ENCODE data around the gene LIN28A.
"Not testable (repeated sequence)": the region's sequence is repeated elsewhere in the genome, so short reads cannot be mapped to it uniquely, and the experiment has no call there.

The LIN28A gene, protein sequence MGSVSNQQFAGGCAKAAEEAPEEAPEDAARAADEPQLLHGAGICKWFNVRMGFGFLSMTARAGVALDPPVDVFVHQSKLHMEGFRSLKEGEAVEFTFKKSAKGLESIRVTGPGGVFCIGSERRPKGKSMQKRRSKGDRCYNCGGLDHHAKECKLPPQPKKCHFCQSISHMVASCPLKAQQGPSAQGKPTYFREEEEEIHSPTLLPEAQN

DNA sequence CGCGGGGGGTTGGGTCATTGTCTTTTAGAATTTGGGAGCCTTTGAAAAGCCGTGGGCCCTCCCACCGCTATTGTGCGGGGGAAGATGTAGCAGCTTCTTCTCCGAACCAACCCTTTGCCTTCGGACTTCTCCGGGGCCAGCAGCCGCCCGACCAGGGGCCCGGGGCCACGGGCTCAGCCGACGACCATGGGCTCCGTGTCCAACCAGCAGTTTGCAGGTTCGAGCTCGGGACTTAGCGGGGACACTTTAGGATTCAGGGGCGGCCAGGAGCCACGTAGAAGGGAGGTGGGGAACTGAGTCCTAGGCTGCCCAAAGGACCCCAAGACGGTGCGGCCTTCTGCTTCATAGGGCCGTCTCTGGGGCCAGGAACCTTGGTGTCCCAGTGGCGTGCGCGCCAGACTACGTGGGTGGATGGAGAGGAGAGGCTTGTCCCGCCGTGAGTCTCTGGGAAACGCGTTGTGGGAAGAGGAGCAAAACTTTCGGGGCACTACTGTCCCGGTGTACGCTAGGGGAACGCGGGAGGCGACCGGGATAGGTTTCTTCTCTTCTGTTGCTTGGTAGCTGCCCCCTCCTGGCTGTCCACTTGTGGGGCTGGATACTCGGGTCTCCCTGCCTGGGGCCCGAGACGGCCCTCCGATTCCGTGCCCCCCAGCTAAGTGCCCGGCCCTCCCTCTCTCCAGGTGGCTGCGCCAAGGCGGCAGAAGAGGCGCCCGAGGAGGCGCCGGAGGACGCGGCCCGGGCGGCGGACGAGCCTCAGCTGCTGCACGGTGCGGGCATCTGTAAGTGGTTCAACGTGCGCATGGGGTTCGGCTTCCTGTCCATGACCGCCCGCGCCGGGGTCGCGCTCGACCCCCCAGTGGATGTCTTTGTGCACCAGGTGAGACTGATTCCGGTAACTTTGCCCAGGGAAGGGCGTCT lies at the start of gene LIN28A:
LIN28A (plus strand) TSS at position 112 of the 918 bp plus-strand sequence; CDS start at position 187, 75 bp downstream.
- H3K27me3 Mint-ChIP-seq, result peaks cover 31% of the 10 kb centered on the region
- no peaks in the 10 kb centered on the region for H3K9me3 Mint-ChIP-seq
- peaks cover 25% of the 10 kb centered on the region for H3K4me1 Mint-ChIP-seq
- H3K36me3 Mint-ChIP-seq, result no peaks in the 10 kb centered on the region
- H3K4me3 Mint-ChIP-seq, result peak within 1 kb of the TSS; percentile 1
- H3K27ac Mint-ChIP-seq, result peak within 1 kb of the TSS; percentile 30

DNA sequence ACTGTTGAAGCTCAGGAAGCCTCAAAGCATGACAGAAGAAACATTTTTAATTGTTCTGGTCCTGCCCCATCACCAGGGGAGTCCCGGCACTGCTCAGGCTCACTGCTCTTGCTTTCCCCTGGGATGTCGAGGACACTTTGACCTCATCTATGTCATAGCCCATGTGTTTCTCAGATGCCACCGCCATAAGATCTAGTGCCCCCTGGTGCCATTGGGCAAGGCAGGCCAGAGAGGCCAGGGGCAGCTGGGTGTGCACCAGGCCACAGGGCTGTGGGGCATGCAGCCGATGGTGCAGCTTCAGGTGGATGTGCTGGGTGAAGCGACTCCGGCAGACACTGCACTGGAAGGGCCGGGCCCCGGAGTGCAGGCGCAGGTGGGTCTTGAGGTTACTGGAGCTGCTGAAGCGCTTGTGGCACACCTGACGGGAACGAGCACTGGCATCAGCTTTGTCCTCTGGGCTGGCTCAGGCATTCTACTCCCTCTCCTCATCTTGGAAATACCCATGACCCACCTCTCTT lies 49.0 kb upstream of the LIN28A start:
- Mint-ChIP-seq H3K27me3 (peaks cover 4% of the 10 kb centered on the region), H3K27ac (no peak overlapping the region), H3K4me3 (peak overlapping the region; percentile 15), H3K9me3 (no peaks in the 10 kb centered on the region), H3K36me3 (no peaks in the 10 kb centered on the region), H3K4me1 (peaks cover 47% of the 10 kb centered on the region)

DNA sequence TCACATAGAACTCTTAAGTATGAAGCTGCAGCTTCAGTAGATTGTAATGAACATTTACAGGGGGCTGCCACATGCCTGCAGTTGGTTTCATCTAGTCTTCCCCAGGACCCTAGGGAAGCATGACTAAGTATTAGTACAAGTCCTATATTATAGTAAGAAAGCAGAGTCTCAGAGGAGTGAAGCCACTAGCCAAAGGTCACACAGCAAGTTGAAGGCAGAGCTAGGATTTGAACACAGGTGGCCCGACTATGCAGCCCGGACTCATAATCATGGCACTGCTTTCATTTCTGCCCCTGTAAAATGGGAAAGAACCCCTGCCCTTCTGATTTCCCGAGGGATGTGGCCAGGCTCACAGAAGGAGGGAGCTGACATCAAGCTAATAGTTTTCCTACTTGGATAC lies 48.3 kb upstream of the LIN28A start:
- Mint-ChIP-seq H3K36me3 (no peaks in the 10 kb centered on the region), H3K4me3 (peak overlapping the region; percentile 12), H3K4me1 (peaks cover 47% of the 10 kb centered on the region), H3K27me3 (peaks cover 4% of the 10 kb centered on the region), H3K27ac (peak overlapping the region; percentile 61), H3K9me3 (no peaks in the 10 kb centered on the region)

DNA sequence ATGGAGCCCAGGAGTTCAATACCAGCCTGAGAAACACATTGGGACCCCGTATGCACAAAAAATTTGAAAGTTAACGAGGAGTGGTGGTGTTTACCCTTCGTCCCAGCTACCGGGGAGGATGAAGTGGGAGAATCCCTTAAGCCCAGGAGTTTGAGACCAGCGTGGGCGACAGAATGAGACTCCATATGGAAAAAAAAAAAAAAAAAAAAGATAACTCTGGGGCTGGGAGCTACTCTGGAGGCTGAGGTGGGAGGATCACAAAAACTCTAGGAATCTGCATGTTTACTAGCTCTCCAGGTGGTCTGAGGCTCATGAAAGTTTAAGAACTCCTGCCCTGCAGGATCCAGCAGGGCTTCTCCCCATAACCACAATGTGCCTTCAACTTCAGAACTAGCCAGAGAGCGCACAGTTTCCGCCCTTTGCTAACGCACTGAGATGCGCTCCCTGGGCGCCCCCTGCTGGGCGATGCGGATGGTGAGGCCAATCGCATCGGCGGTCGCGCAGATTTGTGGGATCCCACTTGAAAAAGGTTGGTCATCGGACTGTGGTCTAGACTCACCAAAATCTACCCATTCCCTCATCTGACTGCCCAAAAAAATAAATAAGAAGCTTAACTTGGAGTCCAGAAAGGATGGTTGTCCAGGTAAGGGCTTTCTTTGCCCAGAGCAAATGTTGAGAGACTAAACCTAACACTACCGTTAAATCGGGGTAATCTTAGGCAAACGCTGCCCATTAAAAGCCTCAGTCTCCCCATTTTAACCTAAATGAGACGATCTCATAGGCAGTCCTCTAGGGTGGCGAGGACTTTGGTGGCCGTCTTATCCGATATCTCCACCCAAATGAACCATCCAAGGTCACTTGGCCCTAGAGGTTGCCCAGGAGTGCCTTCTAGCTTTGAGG lies 46.8 kb upstream of the LIN28A start:
- peak overlapping the region; percentile 17 for H3K27ac Mint-ChIP-seq
- H3K4me3 Mint-ChIP-seq, result peak overlapping the region; percentile 55

DNA sequence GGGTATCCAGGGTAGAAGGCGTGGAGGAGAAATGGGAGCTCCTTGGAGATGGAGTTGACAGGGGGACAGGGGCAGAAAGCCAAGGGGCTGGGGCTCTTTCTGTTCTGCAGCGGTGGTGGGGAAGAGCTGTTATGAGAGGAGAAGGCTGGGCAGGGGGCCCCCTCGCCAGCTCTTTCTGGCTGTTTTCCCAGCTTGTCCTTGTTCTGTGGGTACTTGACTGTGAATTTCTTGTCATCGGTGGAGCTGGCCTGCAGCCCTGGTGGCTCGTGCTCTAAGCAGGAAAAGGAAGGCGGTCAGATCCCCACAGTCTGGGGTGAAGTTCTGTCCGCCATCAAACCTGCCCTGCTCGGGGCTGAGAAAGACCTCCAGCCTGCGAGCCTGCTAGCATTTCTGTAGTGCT lies 45.7 kb upstream of the LIN28A start:
- H3K27me3 Mint-ChIP-seq, result peaks cover 4% of the 10 kb centered on the region
- H3K36me3 Mint-ChIP-seq, result no peaks in the 10 kb centered on the region
- no peak overlapping the region for H3K4me3 Mint-ChIP-seq
- H3K4me1 Mint-ChIP-seq, result peaks cover 42% of the 10 kb centered on the region
- no peaks in the 10 kb centered on the region for H3K9me3 Mint-ChIP-seq
- no peak overlapping the region for H3K27ac Mint-ChIP-seq

More for the DNA sequence above, 46.8 kb upstream of the LIN28A start:
- Mint-ChIP-seq H3K9me3 (no peaks in the 10 kb centered on the region), H3K27me3 (peaks cover 4% of the 10 kb centered on the region), H3K4me1 (peaks cover 45% of the 10 kb centered on the region), H3K36me3 (no peaks in the 10 kb centered on the region)

DNA sequence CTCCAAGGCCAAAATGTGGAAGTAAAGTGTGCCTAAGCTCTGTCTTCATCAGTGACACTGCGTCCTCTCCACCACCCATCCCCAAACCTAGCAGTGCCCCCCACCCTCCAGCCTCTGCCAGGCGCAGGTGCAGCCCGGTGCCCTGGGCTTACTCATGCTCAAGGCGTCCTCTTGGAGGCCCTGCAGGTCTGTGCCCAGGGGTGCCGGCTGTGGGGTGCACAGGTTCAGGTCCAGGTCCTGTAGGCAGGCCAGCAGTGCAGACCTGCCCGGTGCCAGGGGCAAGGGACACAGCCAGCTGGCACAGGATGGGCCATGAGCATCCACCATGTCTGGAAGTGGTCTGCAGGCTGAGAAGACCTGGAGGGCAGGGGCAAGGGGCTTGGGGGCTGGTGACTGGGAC lies 43.2 kb upstream of the LIN28A start:
- H3K36me3 Mint-ChIP-seq, result no peaks in the 10 kb centered on the region
- no peaks in the 10 kb centered on the region for H3K9me3 Mint-ChIP-seq
- no peak overlapping the region for H3K4me3 Mint-ChIP-seq
- H3K27ac Mint-ChIP-seq, result no peak overlapping the region
- H3K27me3 Mint-ChIP-seq, result no peaks in the 10 kb centered on the region
- peaks cover 47% of the 10 kb centered on the region for H3K4me1 Mint-ChIP-seq

DNA sequence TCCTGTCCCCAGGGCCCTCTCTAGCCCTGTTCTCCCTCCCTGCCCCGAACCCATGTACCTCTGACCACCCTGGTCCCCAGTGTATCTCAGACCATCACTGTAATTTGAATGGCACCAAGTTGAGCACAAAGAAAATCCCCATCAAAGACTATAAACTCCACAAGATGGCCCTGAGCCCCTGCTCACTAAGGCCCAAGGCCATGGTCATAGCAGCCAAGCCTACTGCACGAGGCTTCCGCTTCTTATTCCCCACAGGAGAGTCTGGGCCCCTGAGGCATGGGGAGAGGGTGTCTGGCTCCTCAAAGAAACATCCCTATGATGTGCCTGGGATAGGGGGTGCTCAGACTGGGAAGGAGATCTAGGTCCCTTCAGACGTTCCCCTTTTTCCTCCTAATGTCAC lies 42.6 kb upstream of the LIN28A start:
- no peaks in the 10 kb centered on the region for H3K36me3 Mint-ChIP-seq
- no peak overlapping the region for H3K27ac Mint-ChIP-seq
- H3K4me1 Mint-ChIP-seq, result peaks cover 53% of the 10 kb centered on the region
- H3K9me3 Mint-ChIP-seq, result no peaks in the 10 kb centered on the region
- H3K4me3 Mint-ChIP-seq, result no peak overlapping the region
- H3K27me3 Mint-ChIP-seq, result no peaks in the 10 kb centered on the region

DNA sequence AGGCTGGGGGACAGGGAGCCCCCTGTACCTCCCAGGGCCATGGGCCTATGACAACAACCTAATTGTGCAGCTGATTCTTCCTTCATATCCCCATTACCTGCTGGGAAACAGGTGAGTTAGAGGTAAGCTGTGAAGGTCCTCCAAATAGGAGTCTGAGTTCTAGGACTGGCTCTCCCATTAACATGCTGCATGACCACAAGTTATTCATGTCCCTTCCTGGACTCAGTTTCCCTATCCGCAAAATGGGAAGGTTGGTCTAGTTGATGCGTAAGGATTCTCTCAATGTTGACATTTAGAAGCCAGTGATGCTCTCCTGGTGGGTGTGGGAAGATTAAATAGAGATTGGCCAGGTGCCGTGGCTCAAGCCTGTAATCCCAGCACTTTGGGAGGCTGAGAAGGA lies 42.1 kb upstream of the LIN28A start:
- no peak overlapping the region for H3K4me3 Mint-ChIP-seq
- H3K36me3 Mint-ChIP-seq, result no peaks in the 10 kb centered on the region
- peaks cover 54% of the 10 kb centered on the region for H3K4me1 Mint-ChIP-seq
- H3K27ac Mint-ChIP-seq, result peak overlapping the region; percentile 41
- no peaks in the 10 kb centered on the region for H3K9me3 Mint-ChIP-seq
- H3K27me3 Mint-ChIP-seq, result no peaks in the 10 kb centered on the region

DNA sequence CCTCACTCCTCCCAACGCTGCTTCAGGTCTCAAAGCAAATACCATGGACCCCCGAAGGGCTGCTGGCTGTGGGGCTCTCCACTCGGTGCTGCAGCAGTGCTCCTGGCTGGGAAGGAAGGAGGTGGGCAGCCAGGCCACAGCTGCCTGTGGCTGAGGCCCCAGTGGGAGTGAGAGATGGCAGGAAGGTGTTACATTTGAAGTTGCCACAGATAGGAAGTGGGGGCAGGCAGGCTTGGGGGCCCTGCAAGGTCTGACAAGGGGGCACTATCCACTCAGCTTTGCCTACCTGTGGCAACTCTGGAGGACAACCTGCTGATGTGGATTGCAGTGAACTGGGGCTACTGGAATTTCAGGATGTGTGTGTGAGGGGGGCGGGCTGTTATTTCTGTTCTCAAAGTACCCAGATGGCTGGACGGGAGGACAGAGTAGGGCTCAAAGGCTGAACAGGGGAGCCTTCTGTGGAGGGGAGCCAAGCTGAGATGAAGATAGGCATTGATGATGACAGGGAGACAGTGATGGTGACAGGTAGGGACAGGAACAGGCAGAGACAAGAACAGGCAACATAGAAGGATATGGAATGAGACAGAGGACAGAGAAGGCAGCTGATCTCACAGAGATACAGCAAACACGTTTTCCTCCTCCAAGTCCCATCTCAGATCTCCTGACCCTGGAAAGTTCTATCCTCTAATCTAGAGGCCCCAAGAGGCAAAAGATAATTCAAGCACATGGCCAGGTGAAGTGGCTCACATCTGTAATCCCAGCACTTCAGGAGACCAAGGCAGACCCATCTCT lies 39.8 kb upstream of the LIN28A start:
- peak overlapping the region; percentile 51 for H3K4me3 Mint-ChIP-seq
- H3K27ac Mint-ChIP-seq, result peak overlapping the region; percentile 61
- H3K36me3 Mint-ChIP-seq, result no peaks in the 10 kb centered on the region
- peaks cover 60% of the 10 kb centered on the region for H3K4me1 Mint-ChIP-seq
- no peaks in the 10 kb centered on the region for H3K9me3 Mint-ChIP-seq
- no peaks in the 10 kb centered on the region for H3K27me3 Mint-ChIP-seq

DNA sequence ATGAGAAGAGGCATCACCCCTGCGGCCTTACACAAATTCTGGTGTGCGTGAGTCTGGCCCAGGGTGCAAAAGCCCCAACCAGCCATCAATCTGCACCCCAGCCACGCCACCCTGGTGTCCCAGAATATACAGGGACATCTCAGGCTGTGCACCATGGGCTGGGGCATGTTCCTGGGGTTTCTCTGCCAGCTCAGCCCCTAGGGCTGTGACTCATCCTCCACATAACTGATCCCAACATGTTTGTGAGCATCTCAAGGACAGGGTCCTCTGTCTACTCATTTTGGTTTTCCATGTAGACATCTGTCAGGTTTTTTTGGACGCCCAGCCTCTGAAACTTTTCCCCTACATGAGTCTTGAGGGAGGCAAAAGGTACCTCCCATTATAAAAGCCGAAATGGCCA lies 38.6 kb upstream of the LIN28A start:
- H3K27ac Mint-ChIP-seq, result no peak overlapping the region
- H3K27me3 Mint-ChIP-seq, result no peaks in the 10 kb centered on the region
- H3K4me3 Mint-ChIP-seq, result no peak overlapping the region
- H3K9me3 Mint-ChIP-seq, result no peaks in the 10 kb centered on the region
- peaks cover 72% of the 10 kb centered on the region for H3K4me1 Mint-ChIP-seq
- H3K36me3 Mint-ChIP-seq, result no peaks in the 10 kb centered on the region

DNA sequence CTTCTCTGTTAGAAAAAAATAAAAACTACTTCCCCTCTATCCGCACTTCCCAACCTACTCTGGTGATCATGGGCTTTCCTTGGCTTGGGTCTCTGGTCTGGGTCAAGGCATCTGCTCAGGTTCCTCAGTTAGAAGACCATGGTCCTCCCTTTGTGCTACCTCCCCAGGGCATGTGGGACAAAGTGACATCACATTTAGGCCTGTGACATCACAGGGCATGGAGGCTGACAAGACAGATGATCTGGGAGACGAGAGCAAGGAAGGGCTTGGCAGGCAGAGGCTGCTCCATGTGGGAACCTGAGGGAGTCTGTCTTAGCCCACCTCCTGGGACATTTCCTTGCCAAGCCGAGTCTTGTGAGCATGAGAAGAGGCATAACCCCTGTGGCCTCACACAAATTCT lies 38.0 kb upstream of the LIN28A start, which contains the start of gene ZNF683:
ZNF683 (minus strand) TSS at position 140 of the 400 bp plus-strand sequence. CDS start 4,179 bp downstream, outside the sequence.
- not testable (repeated sequence) for H3K27me3 Mint-ChIP-seq, H3K9me3 Mint-ChIP-seq, H3K36me3 Mint-ChIP-seq
- Mint-ChIP-seq H3K4me3 (peak within 1 kb of the TSS; percentile 75), H3K27ac (peak within 1 kb of the TSS; percentile 89), H3K4me1 (peaks cover 78% of the 10 kb centered on the region)

DNA sequence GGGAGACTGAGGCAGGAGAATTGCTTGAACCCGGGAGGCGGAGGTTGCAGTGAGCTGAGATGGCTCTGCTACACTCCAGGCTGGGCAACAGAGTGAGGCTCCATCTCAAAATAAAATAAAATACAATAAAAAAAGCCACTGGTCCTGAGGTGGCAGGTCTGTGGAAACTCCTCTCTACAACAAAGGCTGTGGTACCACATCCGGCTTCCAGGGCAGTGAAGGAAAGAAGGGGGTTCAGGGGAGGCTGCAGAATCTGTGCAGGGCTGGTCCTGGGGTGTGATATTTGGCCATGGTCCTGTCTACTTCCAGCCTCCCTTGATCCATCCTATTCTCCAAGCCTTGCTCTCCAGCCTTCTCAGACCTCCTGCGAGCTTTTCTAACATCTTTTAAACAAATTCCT lies 37.3 kb upstream of the LIN28A start:
- Mint-ChIP-seq H3K9me3 (no peaks in the 10 kb centered on the region), H3K4me3 (peak overlapping the region; percentile 75), H3K27me3 (no peaks in the 10 kb centered on the region), H3K27ac (peak overlapping the region; percentile 89), H3K4me1 (peaks cover 85% of the 10 kb centered on the region), H3K36me3 (no peaks in the 10 kb centered on the region)

DNA sequence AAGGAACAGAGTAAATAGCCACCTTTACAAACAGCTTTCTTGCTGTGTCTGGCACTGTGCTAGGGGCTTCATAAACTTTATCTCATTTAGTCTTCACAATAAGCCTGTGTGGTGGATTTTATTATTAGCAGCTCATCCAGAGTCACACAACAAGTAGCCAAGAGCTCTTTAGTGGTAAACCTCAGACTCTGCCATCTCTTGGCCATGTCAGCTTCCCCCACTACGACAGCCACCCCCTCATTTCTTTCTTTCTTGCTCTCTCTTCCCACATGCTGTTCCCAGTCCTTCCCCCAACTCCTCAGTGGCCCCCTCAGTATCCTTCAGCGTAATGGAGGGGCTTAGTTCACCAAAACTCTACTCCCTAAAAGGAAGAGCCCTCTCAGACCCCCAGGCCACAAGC lies 36.8 kb upstream of the LIN28A start:
- Mint-ChIP-seq H3K4me3 (peak overlapping the region; percentile 75), H3K9me3 (no peaks in the 10 kb centered on the region), H3K27me3 (no peaks in the 10 kb centered on the region), H3K36me3 (no peaks in the 10 kb centered on the region), H3K4me1 (peaks cover 86% of the 10 kb centered on the region), H3K27ac (peak overlapping the region; percentile 89)

DNA sequence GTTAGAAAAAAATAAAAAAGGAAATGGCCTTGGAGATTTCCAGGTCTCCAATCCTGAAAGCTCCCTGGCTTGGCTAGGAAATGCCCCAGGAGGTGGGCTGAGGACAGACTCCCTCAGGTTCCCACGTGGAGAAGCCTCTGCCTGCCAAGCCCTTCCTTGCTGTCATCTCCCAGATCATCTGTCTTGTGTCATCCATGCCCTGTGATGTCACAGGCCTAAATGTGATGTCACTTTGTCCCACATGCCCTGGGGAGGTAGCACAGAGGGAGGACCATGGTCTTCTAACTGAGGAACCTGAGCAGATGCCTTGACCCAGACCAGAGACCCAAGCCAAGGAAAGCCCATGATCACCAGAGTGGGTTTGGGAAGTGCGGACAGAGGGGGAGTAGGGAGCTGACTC lies 36.3 kb upstream of the LIN28A start:
- Mint-ChIP-seq H3K4me1 (peaks cover 92% of the 10 kb centered on the region), H3K4me3 (peak overlapping the region; percentile 75)
- H3K36me3 Mint-ChIP-seq, H3K27me3 Mint-ChIP-seq, H3K27ac Mint-ChIP-seq, H3K9me3 Mint-ChIP-seq: not testable (repeated sequence)

Data from activated naive CD4-positive, alpha-beta T cell treated with anti-CD3 and anti-CD28 coated beads, Interleukin-2, amount 50 U/mL, for 24 hours (primary cell).